Fibroblast of skin of abdomen (primary cell): ENCODE data around the gene ATP6V1G2.

Experiments
- DNase-seq: peaks from one replicate; pipeline ENCODE4 v3.0.0-alpha.2; 2013

Gene ATP6V1G2

DNA sequence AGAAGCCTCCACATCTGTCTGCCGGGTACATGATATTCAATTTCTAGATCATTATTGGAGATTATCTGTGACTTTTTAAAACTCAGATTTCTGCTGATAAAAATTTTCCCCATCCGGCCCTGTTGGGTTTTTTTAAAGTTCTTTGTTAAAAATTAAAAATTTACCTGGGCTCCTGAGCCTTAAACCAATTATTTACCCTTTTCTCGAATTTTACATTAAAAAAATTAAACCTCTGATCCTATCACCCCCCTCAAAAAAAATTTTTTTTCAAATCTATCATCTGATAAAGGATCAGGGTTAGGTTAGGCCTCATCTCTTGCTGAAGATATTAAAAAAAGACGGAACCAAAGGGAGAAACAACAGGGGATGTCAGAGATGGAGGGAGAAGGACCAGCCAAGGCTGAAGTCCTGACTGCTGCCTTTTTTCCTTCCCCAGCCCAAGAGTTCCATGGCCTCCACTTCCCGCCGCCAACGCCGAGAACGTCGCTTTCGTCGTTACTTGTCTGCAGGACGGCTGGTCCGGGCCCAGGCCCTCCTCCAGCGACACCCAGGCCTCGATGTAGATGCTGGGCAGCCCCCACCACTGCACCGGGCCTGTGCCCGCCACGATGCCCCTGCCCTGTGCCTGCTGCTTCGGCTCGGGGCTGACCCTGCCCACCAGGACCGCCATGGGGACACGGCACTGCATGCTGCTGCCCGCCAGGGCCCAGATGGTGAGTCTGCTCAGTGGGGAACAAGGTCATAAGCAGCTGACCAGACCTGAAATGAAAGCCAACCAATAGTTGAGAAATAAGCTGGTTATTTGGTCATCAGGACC lies 1.5 kb upstream of the ATP6V1G2 start:
- no peak for DNase-seq

DNA sequence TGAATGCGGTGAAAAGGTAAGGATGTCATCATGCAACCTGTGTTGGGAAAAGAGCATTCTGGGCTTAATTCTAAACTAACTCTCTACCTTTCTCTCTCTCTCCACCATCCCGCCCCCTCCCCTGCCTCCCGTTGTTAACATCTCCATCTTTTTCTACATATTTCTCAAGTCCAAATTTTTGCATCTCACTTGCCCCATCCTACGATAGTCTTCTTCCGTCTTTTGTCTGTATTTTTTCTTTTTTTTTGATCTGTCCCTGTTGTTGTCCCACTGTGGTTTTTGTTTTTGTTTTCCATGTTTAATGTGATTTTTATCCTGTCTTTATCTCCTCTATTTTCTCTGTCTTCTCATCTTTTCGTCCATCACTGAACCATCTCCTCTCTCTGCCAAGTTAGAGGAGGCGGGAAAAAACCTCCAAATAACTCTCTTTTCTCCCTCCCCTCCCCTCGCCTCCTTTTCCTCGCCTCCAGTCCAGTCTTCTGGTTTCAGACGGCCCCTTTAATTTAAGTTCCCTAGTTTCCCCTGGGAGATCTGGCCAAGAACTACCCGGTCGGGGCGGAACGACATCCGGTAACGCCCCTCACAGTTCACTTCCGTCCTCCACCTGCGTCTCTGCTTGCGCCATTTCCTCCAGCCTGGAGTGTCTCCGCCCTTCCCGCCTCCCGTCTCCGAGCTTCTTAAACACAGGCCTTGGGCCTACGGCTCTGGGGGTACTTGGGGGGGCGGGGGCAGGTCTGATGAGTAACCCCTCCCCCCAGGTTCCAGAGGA lies 734 bp upstream of the ATP6V1G2 start, which contains the start of gene NFKBIL1:
NFKBIL1 (plus strand) TSS at position 651 of the 769 bp plus-strand sequence; CDS start at position 738, 87 bp downstream.
- peak; percentile 99 for DNase-seq

DNA sequence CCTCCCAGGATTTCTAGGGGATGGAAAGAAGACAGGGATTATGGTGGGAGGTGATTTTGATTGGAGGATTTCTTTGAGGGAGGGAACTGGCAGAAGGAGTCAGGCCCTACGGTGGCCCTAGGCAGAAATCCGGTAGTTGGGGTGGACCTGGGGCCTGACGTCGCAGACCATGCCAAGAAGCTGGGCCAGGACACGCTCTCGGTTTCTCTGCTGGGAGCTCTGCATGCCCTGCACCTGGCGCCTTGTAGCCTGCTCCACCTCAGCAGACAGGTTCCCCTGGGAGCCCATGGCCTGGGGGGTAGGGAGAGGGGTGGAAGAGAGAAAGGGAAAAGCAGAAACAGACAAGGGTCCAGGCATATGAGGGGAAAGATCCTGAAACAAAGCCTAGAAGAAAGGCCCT lies 1.1 kb downstream of the ATP6V1G2 start:
- no peak for DNase-seq

DNA sequence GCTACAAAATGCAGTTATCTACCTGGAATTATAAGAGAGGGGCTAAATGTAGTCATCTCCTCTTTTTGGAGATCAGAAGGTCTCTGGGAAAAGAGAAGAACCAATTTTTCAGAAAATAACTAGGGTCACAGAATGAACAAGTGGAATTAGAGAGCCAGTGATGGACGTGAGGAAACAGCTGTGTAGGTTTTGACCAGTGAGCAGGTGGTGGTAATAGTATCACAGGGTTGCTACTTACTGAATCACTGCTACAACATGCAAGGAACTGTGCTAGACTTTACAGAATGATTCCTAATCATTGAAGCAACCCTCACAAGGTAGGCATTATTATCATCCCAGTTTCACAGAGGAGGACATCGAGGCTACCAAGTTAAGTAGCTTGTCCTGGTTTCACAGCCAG lies 1.7 kb downstream of the ATP6V1G2 start:
- no peak for DNase-seq

DNA sequence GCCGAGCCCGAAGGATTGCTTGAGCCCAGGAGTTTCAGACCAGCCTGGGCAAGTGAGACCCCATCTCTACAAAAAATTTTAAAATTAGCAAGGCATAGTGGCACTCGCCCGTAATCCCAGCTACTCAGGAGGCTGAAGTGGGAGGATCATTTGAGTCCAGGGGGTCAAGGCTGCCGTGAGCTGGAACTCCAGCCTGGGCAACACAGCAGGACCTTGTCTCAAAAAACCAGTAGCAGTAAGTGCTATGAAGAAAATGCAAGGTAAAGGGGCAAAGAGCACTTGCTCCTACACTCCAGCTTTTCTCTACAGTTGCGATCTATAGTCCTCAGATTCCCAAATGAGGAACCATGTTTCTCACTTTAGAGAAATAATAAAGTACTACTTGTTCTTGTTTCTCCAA lies 2.8 kb downstream of the ATP6V1G2 start:
- DNase-seq: no peak

DNA sequence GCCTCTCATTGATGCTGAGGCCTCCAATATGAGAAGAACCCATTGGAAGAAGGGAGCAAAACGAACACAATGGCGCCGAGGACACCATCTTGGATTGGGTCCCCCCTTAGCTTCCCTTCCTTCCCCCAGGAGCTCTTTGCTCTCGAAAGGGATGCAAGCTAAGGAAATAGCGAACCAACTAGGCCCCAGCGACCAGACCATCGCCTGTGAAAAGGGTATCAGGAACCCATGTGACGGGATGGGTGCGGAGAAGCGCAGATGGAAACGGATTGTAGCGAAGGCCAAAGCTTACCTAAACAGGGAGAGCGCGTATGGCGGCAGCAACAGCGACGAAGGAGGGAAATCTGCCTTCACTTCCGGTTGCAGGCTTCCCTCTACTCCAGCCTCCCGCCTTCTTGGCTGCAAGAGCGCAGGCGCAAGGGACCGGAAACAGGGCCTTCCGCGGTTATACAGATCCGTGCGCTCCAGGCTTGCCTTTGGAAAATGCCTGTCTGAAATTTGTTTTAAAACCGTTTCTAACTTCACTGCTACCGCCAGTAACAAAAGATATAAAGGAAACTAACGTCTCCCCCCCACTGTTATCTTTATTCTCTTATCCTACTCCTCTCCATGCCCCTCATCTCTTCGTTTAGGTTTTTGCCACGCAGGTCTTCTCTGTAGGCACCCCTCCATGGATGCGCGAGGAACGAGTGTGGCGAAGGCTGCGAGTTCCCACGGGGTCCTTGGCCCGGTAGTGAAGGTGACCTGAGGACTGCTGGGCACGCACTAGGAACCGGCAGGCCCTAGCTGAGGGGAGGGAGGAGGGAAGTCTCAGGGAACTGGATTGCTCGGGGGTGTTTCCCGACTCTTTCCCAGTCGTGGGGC lies 4.5 kb downstream of the ATP6V1G2 start, which contains the start of gene DDX39B:
DDX39B (minus strand) TSS at position 346 of the 864 bp plus-strand sequence. CDS start 1,471 bp downstream, outside the sequence.
- peak; percentile 97 for DNase-seq

DNA sequence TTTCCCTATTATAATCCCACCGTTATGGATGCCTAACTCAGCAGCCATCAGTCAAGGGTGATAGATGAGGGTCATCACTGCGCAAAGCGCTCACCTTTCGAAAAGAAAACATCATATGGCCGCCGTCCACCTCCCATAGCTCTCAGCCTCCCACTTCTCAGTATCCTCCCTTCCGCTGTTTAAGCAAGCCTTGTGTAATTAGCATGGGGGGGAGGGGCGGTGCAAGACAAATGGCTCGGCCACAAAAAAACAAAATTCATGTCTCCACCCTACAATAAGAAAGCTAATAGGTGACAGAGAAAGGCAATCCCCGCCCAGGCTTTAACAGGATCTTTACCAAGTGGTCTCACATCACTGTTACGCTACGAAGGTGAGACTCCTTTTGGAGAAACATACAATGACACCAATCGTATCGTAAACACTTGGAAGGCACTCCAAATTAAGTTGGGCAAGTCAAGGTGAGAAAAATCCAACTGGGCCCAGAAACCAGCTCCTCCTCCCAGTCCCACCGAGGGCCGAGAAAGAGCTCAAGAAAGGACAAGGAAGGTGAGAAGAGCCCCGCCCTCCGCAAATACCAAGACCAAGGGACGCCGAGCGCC lies 5.2 kb downstream of the ATP6V1G2 start:
- no peak for DNase-seq

DNA sequence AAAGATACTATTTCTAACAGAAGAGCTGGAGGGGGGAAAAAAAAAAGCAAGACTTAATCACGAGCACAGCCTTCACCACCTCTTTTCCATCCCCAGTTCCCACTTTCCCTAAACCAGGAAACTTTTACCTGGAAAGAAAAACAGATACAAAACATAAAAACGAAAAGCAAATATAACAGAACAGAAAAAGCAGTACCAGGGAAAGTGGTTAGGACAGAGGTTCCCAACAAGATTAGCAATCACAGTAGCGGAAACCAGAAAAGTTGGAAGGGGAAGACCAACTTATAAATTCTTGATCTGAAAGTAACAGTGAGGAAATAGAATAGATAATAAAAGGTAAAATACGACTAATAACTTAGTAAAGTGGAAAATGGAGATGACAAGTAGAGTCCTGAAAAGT lies 5.8 kb downstream of the ATP6V1G2 start:
- no peak for DNase-seq

DNA sequence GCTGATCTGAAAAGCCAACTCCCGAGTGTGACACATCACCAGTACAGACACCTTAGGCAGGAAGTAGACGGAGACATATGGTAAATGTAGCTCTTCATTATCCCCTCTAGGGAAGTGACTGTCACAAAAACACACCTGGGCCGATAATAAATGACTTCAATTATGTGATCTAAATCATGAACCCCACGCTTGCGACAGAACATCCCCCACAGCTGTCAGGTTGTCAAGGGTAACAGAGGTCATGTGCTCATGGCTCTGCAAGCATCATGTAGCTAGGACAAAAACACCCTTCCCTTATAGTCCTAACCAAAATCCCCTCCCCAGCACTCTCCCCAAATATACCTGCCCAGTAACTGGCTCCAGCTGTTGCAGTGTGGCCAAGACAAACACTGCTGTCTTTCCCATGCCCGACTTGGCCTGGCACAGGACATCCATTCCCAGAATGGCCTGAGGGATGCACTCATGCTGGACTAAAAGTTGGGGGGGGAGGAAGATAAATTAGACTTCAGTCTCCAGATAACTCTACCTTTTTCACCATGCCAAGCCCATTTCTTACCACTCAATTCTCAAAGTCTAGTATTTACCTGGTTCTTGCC lies 7.5 kb downstream of the ATP6V1G2 start:
- no peak for DNase-seq

DNA sequence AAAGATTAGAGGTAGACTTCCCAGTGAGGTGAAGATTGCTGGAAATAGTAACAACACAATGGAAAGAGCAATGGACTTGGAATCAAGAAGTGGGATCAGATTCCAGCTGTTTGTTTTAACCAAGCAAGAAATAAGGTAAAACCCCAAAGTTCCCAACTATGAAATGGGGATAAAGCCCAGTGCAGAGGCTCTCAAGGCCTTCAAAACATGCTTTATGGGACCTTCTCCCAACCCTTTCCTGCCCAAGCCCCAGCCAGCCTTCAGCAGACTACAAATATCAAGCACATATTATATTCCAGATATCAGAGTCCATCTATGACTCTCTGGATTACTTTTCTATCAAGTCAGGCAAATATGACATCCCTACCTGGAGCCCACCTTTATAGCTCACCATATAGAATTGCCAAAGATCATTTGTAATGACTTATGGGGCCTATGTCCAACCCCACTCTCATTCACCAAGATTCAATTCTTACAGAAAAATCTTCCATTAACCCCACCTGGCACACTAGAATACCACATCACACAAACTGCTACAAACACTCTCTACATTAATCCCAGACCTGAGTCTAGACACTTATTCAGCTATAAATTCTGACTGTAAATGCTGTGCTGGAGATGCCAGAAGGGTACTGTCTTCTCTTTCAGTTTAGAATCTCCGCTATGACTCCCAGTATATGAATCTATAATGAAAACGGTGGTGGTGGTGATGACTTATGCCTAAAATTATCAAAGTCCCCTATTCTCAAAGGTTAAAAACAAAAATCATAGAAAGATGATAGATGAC lies 10.7 kb downstream of the ATP6V1G2 start:
- DNase-seq: no peak

DNA sequence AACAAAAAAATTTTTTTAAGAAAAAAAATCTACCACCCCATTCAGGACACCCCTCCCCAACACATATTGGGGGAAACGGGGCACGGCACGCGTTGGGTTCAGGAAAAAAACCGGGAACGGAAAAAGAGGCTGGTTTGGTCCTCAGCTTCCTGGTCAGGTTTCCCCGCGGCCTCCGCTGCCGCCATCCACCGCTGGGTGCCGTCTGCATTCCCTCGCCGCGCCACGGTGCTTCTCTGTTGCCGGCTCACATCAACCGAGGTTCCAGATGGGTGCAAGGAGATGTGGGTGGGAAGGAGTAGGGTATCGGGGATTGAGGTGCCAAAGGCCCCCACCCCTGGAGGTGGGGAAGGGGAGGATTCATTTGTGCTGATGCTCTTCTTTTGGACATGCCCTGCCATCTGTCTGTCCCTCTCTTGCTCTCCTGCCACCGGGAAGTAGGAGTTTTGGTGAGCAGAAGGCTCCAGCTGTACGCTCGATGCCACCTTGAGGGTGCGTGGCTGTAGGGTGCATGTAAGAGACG lies 11.8 kb downstream of the ATP6V1G2 start:
- no peak for DNase-seq

DNA sequence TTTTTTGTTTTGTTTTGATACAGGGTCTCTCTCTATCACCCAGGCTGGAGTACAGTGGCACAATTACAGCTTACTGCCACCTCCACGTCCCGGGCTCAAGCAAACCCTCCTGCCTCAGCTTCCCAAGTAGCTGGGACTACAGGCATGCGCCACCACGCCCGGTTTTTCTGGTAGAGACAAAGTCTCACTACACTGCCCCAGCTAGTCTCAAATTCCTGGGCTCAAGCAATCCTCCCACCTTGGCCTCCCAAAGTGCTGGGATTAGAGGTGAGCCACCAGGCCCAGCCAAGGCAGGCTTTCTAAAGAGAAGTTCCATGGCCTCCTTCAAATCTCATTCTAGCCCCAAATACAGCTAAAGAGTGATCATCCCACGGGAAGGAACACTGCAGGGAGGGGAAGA lies 12.4 kb downstream of the ATP6V1G2 start:
- no peak for DNase-seq

DNA sequence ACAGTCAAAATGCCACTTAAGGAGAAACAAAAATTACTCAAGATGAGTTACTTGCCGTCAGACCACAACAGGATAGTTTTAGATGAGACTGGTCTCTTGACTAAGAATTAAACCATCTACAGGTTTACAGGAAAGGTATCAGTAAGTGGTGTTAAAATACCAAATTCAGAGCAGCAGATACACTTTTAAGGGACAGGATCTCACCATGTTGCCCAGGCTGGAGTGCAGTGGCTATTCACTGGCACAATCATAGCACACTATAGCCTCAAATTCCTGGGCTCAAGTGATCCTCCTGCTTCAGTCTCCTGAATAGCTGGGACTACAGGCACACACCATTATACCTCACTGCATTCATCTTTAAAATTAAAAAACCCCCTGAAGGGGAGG lies 13.0 kb downstream of the ATP6V1G2 start:
- DNase-seq: no peak

DNA sequence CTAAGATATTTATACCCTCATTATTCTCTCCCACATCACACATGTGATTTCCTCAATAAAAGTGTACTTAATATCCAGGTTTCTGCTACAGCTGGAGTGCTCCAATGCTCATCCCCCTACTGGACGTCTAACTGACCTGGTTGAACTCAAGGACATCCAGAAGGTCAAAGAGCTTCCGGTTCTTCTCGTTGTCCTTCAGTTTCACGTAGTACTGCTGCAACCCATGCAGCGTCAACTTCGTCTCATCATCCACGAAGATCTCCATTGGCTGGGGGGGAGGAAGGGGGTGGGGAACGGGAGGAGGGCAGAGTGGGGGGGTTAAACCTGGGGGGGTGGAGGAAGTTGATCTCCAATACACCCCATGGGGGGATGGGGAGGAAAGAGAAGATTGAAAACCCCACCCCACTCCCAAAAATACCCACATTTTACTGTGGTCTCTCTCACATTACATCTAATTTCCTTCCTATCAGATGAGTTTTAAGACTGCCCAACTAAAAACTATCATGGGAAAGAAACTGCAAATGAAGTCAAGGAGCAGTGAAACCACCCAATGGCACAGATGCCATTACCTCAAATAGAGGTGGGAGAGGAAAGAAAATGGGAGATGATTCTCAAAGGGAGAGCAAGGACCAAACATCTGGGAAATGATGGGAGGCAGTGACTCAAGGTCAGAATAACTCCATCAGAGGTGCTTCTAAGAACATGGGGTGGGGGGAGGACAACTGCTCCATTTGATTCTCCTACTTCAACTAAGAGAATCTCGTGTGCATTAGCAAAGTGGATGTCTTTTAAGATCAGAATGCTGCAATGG lies 13.6 kb downstream of the ATP6V1G2 start:
- DNase-seq: no peak

DNA sequence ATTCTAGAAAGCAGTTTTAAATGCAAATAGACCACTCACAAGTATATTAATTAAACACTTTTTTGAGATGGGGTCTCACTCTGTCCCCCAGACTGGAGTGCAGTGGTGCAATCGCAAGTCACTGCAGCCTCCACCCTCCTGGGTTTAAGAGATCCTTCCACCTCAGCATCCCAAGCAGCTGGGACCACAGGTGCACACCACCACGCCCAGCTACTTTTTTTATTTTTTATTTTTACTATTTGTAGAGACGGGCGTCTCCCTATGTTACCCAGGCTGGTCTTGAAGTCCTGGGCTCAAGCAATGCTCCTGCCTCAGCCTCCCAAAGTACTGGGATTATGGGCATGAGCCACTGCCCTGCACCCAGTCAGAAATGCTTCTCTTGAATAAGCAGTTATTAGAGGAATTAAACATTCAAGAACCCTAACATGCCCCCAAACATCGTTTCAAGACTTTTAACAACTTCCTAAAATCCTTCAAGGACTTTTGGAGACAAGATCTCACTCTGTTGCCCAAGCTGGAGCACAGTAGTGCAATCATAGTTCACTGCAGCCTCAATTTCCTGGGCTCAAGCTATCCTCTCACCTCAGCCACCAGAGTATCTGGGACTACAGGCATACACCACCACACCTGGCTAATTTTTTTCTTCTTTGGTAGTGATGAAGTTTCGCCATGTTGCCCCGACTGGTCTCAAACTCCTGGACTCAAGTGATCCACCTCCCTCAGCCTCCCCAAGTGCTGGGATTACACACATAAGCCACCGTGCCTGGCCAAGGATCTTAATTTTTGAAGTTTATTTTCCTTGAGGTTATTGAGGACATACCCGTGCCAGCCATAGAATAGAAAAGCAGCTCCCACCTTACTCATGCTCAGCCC lies 14.4 kb downstream of the ATP6V1G2 start:
- DNase-seq: no peak

DNA sequence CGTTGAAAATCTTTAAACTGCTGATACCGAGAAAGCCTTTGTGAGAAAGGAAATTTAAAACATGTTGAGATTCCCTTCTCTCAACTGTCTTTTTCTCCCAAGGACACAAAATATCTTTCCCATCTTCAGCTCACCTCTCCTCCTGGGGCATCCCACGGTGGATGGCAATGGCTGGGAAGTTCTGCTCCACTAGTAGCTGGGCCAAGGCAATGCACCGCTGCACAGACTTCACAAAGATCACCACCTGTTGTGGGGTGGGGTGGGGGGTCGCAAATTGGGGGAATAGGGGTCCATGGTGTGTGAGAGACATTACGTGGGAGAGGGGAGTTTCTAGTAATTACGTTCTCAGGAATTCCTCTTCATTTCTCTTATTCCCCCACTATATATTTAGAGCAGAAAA lies 15.2 kb downstream of the ATP6V1G2 start:
- DNase-seq: no peak

DNA sequence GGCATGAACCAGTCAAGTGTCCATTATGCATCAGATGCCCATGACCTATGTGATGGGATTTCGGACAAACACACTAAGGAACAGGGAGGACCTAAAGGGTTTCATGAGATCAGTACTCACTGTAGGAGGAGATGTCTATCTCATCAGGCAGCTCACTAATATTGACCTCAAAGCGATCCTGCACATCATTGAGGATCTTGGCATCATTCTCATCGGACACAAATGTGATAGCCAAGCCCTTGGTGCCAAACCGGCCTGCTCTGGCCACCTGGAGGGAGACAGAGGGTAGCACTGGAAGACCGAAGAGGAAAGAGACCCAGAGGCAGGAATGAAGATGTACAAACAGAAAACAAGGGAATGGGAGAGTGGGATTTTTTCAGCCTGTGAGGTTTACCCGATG lies 15.7 kb downstream of the ATP6V1G2 start:
- no peak for DNase-seq

DNA sequence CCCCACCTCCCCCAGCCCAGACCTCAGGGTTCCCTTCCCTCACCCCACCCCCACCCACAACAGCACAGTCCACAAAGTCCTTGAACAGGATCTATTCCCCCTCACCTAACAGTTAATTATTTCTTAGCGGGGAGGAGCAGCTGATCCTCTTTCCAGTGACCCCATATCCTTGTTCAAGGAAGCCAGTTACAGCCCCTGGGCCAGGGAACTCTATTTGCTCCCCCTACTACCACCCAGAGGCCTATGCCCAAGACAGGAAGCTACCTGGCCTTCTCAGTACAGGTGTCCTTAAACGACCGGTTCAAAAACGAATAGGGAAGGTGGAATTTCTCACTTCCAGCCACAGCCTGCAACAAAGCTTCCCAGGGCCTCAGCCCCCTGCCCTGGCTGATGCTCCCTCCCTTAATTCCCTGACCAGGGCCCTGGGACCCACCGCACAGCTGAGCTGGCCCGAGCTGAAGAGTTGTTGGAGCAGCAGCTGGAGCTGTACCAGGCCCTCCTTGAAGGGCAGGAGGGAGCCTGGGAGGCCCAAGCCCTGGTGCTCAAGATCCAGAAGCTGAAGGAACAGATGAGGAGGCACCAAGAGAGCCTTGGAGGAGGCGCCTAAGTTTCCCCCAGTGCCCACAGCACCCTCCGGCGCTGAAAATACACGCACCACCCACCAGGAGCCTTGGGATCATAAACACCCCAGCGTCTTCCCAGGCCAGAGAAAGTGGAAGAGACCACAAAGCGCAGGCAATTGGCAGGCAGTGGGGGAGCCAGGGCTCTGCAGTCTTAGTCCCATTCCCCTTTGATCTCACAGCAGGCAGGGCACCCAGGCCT lies 16.9 kb downstream of the ATP6V1G2 start:
- no peak for DNase-seq
